MG63 (cell line): ENCODE measurements around the gene SLC35F3. TPM values are rescaled to one million over a fixed set of nuclear protein-coding genes. Genes with fewer than 3 reads are reported as not detected.
"Not testable (repeated sequence)": the region's sequence is repeated elsewhere in the genome, so short reads cannot be mapped to it uniquely, and the experiment has no call there.

Experiments used
- DNase-seq: peaks from one replicate; pipeline ENCODE4 v3.0.0-alpha.2; 2020
- H3K27me3 ChIP-seq: fragments of 250-450 bp; sonication (Bioruptor Pico); 2 replicates; pipeline ENCODE4 v1.5.1; 2020; ENCODE audit warnings: mild to moderate bottlenecking, moderate library complexity
- H3K36me3 ChIP-seq: fragments of 250-450 bp; sonication (Bioruptor Pico); 2 replicates; pipeline ENCODE4 v1.5.1; 2020; ENCODE audit warnings: mild to moderate bottlenecking, moderate library complexity
- H3K4me3 ChIP-seq: fragments of 250-450 bp; sonication (Bioruptor Pico); 2 replicates; pipeline ENCODE4 v1.5.1; 2020; ENCODE audit warnings: mild to moderate bottlenecking, moderate library complexity
- H3K9me3 ChIP-seq: fragments of 250-450 bp; sonication (Bioruptor Pico); 2 replicates; pipeline ENCODE4 v1.5.1; 2020; ENCODE audit warnings: mild to moderate bottlenecking, moderate library complexity
- total RNA-seq: library from RNA; depleted of rRNA; stranded (reverse); fragments of >200 nt; shearing (Covaris generic); gene quantifications from 2 replicates; pipeline ENCODE4 v1.2.3, GENCODE V29; 2014; ENCODE audit warnings: low replicate concordance; rRNA removed

SLC35F3 gene
- total RNA-seq: 2.5 and 3.3 TPM in 2 replicates

GRCh38 chr1:233904633-233905415 is at the start of gene SLC35F3:
TSS of gene SLC35F3 (plus strand) at chr1:233904676.
- peaks cover 13% of the 10 kb centered on the region for H3K27me3 ChIP-seq
- peak within 1 kb of the TSS; percentile 39 for H3K4me3 ChIP-seq
- no peaks in the 10 kb centered on the region for H3K36me3 ChIP-seq
- H3K9me3 ChIP-seq: no peaks in the 10 kb centered on the region
- DNase-seq: peak; percentile 65

DNA sequence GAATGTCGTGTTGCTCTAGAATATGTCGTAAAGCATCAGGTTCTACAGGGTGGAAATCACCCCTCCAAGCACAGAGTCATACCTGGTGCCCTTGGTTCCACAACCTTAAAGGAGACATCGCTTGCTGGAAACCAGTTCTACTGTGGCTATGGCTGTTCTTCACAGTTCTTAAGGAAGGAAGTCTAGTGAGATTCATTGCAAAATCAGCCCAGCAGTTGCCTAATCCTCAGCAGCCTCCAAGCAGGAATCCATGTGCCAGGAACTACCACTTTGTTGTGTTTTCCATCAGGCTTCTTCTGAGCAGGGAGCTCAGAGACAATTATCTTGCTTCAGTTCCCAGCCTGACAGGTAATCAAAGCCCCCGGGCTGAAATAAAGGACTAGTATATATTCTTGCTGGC is 45.0 kb upstream of the SLC35F3 start:
- no peak overlapping the region for H3K4me3 ChIP-seq
- DNase-seq: no peak
- peaks cover 3% of the 10 kb centered on the region for H3K27me3 ChIP-seq
- no peaks in the 10 kb centered on the region for H3K36me3 ChIP-seq
- H3K9me3 ChIP-seq: no peaks in the 10 kb centered on the region

- H3K9me3 ChIP-seq: no peaks in the 10 kb centered on the region
- no peaks in the 10 kb centered on the region for H3K36me3 ChIP-seq
- no peak overlapping the region for H3K4me3 ChIP-seq
- H3K27me3 ChIP-seq: peaks cover 3% of the 10 kb centered on the region; the same call in 1 of the 2 replicates
- no peak for DNase-seq
Measured at GRCh38 chr1:233863901-233864545, 40.5 kb upstream of the SLC35F3 start.

- Histone ChIP-seq H3K9me3 (no peaks in the 10 kb centered on the region), H3K27me3 (peaks cover 3% of the 10 kb centered on the region; the same call in 1 of the 2 replicates), H3K36me3 (no peaks in the 10 kb centered on the region), H3K4me3 (no peak overlapping the region)
- DNase-seq: no peak
Measured at GRCh38 chr1:233864578-233864977, 39.9 kb upstream of the SLC35F3 start.

- H3K36me3 ChIP-seq: no peaks in the 10 kb centered on the region
- H3K9me3 ChIP-seq: no peaks in the 10 kb centered on the region
- H3K27me3 ChIP-seq: peaks cover 3% of the 10 kb centered on the region; the same call in 1 of the 2 replicates
- no peak overlapping the region for H3K4me3 ChIP-seq
- no peak for DNase-seq
Measured at GRCh38 chr1:233865216-233865615, 39.3 kb upstream of the SLC35F3 start.

DNA sequence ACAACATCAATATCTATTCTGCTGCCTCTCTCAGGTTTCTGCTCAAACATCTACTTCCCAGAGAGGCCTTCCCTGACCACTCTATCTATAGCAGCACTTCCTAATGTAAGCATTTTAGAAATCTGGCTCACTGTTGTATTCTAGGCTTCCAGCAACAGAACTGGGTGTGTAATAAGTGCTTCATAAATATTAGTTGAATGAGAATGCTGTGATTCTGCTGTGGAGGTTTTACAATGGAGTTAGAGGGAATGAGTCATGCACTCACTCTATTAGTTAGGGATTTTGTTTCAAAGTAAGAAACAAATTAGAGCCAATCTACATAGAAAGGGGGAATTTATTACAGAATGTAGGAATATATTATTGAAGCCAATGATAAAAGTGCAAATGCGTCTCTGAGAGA is 38.6 kb upstream of the SLC35F3 start:
- H3K4me3 ChIP-seq: no peak overlapping the region
- no peaks in the 10 kb centered on the region for H3K9me3 ChIP-seq
- H3K27me3 ChIP-seq: no peaks in the 10 kb centered on the region
- no peaks in the 10 kb centered on the region for H3K36me3 ChIP-seq
- DNase-seq: no peak

DNA sequence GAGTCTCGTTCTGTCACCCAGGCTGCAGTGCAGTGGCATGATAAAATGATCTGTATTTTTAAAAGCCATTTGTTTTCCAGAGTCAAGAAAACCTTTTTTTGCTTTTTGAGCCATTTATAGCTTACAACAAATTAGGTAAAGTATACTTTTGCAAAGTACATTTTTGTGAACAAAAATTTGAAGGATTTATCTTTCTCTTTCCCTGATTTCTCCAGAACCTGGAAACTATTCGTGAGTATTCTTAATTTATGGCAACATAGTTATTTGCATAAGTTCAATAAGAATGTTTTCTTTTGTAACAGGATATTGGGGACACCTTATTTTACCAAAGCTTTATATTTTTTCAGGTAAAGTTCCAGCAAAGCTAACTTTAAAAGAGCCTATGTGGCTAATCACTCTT is 37.4 kb upstream of the SLC35F3 start:
- Histone ChIP-seq H3K9me3 (no peaks in the 10 kb centered on the region), H3K27me3 (no peaks in the 10 kb centered on the region), H3K4me3 (no peak overlapping the region), H3K36me3 (no peaks in the 10 kb centered on the region)
- no peak for DNase-seq

DNA sequence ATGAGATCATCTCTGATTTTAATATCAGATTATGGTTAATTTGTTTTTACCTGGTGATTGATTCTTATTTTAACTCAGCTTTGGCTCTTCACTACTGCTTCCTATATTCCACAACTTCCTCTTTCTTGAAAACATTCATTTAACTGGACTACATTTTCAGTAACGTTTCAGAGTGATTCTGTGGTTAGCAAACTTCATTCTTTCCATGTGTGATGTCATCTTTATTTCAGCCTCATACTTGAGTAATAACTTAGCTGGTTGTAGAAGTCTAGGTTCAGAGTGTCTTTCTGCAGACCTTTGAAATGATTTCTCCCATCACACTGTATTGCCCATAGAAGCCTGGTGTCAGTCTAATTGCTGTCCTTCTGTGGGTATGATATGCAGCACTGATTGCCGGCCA is 36.0 kb upstream of the SLC35F3 start:
- Histone ChIP-seq H3K9me3 (no peaks in the 10 kb centered on the region), H3K27me3 (no peaks in the 10 kb centered on the region), H3K4me3 (no peak overlapping the region), H3K36me3 (no peaks in the 10 kb centered on the region)
- no peak for DNase-seq

DNA sequence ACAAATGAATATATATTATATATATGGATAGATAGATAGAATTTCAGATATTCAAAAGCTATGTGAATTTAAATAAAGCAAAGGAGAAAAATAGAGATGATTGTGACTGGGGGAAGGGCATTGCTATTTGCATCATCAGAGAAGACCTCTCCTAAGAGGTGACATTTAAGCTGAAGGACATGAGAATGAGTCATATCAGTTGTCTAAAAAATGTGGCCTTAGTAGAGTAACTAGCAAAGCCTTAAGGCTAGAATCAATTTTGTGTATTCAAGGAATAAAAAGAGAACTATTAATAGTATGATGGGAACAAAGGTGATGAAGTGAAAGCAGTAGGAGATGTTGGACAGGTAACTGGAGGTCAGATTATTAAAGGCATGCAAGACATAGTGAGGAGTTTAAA is 34.8 kb upstream of the SLC35F3 start:
- no peak for DNase-seq
- Histone ChIP-seq H3K4me3 (no peak overlapping the region), H3K9me3 (no peaks in the 10 kb centered on the region), H3K36me3 (no peaks in the 10 kb centered on the region), H3K27me3 (no peaks in the 10 kb centered on the region)

DNA sequence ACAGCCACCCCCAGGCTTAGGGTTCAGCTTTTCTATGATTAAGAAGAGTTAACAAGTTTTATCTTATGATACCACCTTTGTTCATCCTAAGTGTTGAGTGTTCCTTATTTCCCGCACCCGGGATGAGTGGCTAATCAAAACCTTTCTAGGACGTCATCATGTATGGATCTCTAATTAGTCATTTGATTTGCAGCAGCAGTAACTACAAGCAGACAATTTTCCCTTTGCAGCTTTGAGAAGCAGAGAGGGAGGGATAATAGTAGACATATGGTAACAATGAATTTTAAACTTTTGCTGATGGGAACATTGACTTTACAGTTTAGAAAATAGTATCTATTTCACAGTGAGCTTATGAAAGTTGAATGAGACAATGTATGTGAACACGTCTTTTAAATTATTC is 30.8 kb upstream of the SLC35F3 start:
- no peaks in the 10 kb centered on the region for H3K36me3 ChIP-seq
- H3K27me3 ChIP-seq: no peaks in the 10 kb centered on the region
- DNase-seq: no peak
- no peaks in the 10 kb centered on the region for H3K9me3 ChIP-seq
- no peak overlapping the region for H3K4me3 ChIP-seq

DNA sequence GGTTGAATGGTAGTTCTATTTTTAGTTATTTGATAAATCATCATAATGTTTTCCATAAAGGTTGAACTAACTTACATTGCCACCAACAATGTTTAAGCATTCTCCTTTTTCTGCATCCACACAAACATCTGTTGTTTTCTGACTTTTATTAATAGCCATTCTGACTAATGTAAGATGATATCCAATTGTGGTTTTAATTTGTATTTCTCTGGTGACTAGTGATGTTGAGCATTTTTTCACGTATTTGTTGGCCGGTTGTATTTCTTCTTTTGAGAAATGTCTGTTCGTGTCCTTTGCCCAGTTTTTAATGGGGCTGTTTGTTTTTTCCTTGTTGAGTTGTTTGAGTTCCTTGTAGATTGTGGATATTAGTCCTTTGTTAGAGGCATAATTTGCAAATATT is 24.6 kb upstream of the SLC35F3 start:
- H3K27me3 ChIP-seq: no peaks in the 10 kb centered on the region
- no peak for DNase-seq
- H3K4me3 ChIP-seq: no peak overlapping the region

DNA sequence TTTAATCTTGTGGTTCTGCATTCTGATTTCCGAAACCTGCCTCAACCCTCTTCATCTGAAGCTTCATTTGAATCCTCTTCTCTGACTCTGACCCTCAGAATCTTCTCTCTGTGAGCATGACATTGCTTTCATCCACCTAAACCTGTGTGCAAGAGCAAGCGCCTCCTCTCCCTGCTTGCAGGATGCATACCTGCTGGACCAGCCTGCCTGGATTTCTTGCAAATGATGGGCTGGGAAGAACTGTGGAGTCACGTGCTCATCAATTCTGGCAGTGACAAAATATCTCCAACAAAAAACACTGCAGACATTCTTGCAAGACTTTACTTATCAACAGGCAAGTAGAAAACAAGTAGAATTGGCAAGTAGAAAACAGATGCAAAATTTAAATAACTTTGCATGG is 20.8 kb upstream of the SLC35F3 start:
- DNase-seq: no peak
- peaks cover 2% of the 10 kb centered on the region; the same call in 1 of the 2 replicates for H3K9me3 ChIP-seq

More for the DNA sequence above, 24.6 kb upstream of the SLC35F3 start:
- no peaks in the 10 kb centered on the region for H3K36me3 ChIP-seq
- H3K9me3 ChIP-seq: no peaks in the 10 kb centered on the region

GRCh38 chr1:233884461-233885151 is 19.9 kb upstream of the SLC35F3 start:
- peak; percentile 60 for DNase-seq
- peaks cover 2% of the 10 kb centered on the region; the same call in 1 of the 2 replicates for H3K9me3 ChIP-seq
- no peaks in the 10 kb centered on the region for H3K27me3 ChIP-seq
- H3K4me3 ChIP-seq: no peak overlapping the region
- H3K36me3 ChIP-seq: no peaks in the 10 kb centered on the region

More for the DNA sequence above, 20.8 kb upstream of the SLC35F3 start:
- Histone ChIP-seq H3K27me3 (no peaks in the 10 kb centered on the region), H3K36me3 (no peaks in the 10 kb centered on the region), H3K4me3 (no peak overlapping the region)

GRCh38 chr1:233885196-233885920 is 19.1 kb upstream of the SLC35F3 start:
- H3K27me3 ChIP-seq: no peaks in the 10 kb centered on the region
- H3K4me3 ChIP-seq: no peak overlapping the region
- no peaks in the 10 kb centered on the region for H3K36me3 ChIP-seq
- peak; percentile 85 for DNase-seq
- peaks cover 5% of the 10 kb centered on the region; the same call in 1 of the 2 replicates for H3K9me3 ChIP-seq

GRCh38 chr1:233891151-233891550 is 13.3 kb upstream of the SLC35F3 start:
- not testable (repeated sequence) for H3K4me3 ChIP-seq, DNase-seq, H3K36me3 ChIP-seq, H3K27me3 ChIP-seq, H3K9me3 ChIP-seq

DNA sequence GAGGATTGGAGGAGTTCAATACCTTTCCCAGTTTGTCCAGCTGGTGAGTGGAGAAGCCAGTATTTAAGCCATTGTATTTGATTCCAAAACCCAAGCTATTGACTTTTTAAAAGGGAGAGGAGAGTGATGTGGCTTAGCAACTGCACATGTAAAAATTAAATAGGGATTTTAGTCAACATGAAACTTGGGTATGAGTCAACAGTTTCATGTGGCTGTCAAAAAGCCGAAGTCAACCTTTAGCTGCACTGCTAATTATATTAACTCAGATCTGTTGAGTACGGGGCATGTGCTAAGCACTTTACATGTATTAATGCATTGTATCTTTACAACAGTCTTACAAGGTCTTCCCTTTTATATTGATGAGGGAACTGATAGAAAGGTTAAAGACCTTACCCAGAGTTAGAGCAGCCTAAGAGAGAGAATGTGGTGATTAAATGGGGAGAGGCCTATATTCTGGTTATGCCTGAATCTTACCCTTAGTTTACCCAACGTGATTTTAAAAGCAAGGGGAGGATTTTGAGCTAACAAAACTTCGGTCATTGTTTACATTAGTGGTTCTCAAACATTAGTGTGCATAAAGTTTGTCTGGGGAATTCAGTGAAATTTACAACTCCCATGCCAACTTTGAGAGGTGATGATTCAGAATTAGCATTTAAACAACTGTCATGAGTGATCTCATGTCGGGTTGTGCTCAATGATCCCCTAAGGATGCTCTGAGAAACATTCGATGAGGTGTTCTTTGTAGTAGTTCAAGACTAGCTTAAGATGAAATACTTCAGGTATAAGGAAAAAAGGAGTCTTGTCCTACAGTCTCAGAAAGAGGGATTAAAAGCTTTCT is 6.9 kb upstream of the SLC35F3 start:
- no peak for DNase-seq
- no peaks in the 10 kb centered on the region for H3K36me3 ChIP-seq
- no peaks in the 10 kb centered on the region; the same call in 1 of the 2 replicates for H3K27me3 ChIP-seq
- peaks cover 3% of the 10 kb centered on the region; the same call in 1 of the 2 replicates for H3K9me3 ChIP-seq
- no peak overlapping the region for H3K4me3 ChIP-seq
